Measurements from ENCODE around the gene ATP9A.
"Not testable (repeated sequence)": the region's sequence is repeated elsewhere in the genome, so short reads cannot be mapped to it uniquely, and the experiment has no call there.

ATP9A gene

GRCh38 chr20:51767867-51768758 is at the start of gene ATP9A:
ATP9A (minus strand) TSS chr20:51768390; CDS start chr20:51768369, 21 bp downstream.
- no peak for FAIRE-seq

- FAIRE-seq: not testable (repeated sequence)
These were observed 48.7 kb upstream of the ATP9A start for GRCh38 chr20:51816856-51817255.

GRCh38 chr20:51815383-51816076 is 47.3 kb upstream of the ATP9A start:
- FAIRE-seq: no peak

GRCh38 chr20:51812861-51813260 is 44.7 kb upstream of the ATP9A start:
- FAIRE-seq: no peak

GRCh38 chr20:51811514-51812128 is 43.4 kb upstream of the ATP9A start:
- FAIRE-seq: no peak

- FAIRE-seq: no peak
These were observed 42.8 kb upstream of the ATP9A start for GRCh38 chr20:51811042-51811355.

- FAIRE-seq: no peak
These were observed 42.2 kb upstream of the ATP9A start for GRCh38 chr20:51810155-51811041.

GRCh38 chr20:51807720-51808250 is 39.6 kb upstream of the ATP9A start:
- FAIRE-seq: no peak

GRCh38 chr20:51804754-51805153 is 36.6 kb upstream of the ATP9A start:
- no peak for FAIRE-seq

- no peak for FAIRE-seq
These were observed 35.1 kb upstream of the ATP9A start for GRCh38 chr20:51803148-51803854.

- FAIRE-seq: no peak
These were observed 34.1 kb upstream of the ATP9A start, which contains the start of gene SALL4 for GRCh38 chr20:51802170-51802751. SALL4 (minus strand) TSS chr20:51802521; CDS start chr20:51802408, 113 bp downstream.

GRCh38 chr20:51801823-51802123 is 33.6 kb upstream of the ATP9A start:
- no peak for FAIRE-seq

GRCh38 chr20:51801122-51801822 is 33.1 kb upstream of the ATP9A start:
- no peak for FAIRE-seq

GRCh38 chr20:51800872-51801121 is 32.6 kb upstream of the ATP9A start:
- no peak for FAIRE-seq

GRCh38 chr20:51800060-51800871 is 32.1 kb upstream of the ATP9A start:
- no peak for FAIRE-seq

- FAIRE-seq: no peak
These were observed 31.2 kb upstream of the ATP9A start for GRCh38 chr20:51799401-51799860.

GRCh38 chr20:51797357-51798025 is 29.3 kb upstream of the ATP9A start:
- FAIRE-seq: no peak

- FAIRE-seq: no peak
These were observed 28.1 kb upstream of the ATP9A start for GRCh38 chr20:51796340-51796739.

- FAIRE-seq: no peak
These were observed 24.8 kb upstream of the ATP9A start for GRCh38 chr20:51792960-51793359.
